ENCODE results near the gene VWC2L.

The VWC2L gene

DNA sequence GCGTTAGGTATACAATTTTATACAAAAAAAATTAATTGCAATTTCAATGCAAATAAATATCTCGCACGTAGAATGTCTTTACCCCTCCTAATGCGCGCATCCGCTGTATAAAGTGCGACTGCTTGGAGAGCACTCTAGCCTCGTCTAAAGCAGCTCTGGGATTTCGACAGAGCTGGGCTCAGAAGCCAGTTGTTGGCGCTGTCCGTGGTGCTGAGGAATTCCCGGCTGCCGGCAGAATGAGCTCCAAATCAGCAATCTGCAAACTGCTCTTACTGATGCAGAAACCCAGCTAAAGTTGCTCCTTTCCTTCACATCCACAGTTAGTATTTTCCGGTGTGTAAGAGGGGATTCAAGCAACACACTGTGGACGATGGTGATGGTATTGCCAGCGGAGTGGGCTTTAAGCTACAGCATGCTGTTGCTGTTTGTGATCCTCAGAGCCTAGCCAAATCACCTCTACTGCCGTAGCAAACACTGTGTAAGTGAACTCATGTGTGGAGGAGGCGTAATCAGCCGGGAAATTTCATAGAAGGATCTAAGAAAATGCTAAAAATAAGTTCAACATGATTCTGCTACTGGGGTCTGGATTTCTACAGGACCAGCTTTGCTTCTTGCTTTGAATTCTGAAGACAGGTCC, at the start of gene VWC2L:
Gene VWC2L, plus strand, starts transcription at position 137 of the 637 bp plus-strand sequence. CDS start 3,140 bp downstream, outside the sequence.
- peak; percentile 87 for DNase-seq

- DNase-seq, result no peak
Measured at GRCh38 chr2:214361116-214361515, 49.7 kb upstream of the VWC2L start.

GRCh38 chr2:214365549-214365948, 45.3 kb upstream of the VWC2L start:
- no peak for DNase-seq

DNA sequence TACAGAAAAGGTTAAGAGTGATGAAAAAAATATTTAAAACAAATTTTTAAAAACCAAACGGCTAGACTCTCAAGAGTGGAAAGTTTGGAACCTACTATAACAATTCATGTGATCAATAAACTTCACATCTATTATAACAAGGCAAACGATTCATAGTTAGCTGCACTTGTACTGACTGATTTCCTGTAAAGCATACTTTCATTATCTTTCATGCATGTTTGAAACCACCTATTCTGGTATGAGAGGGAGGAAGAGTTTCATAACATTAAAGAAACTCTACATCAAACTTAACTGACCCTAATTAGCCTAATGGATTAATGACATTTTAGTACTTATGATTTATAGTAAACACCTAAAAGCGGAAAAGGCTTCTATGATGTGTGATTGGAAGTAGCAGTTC, 43.7 kb upstream of the VWC2L start:
- DNase-seq, result no peak

DNA sequence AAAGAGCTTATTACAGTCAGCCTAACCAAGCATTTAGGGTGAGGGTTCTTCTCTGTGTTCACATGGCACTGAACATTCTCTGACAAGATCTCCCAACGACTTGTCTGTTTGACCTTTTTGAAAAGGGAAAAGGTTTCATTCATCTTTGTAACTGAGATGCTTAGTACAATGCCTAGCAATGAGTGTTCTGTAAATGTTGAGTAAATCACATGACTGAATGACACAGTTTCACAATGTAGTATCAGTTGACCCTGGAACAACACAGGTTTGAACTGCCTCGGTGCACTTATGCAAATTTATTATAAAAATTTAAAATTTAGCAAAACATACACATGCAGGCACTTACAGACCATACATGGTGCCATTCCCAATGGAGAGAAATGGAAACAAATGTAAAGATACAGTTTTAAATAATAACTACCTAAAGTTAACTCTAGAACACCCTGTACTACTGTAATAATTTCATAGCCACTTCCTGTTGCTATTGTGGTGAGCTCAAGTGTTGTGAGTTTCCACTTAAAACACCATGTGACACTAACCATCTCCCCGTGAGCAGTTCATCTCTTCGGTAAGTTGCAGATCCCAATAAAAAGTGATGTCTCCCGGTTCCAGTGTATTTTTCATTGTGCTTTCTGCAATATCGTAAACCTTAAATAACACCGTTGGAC, 34.1 kb upstream of the VWC2L start:
- DNase-seq, result no peak

DNA sequence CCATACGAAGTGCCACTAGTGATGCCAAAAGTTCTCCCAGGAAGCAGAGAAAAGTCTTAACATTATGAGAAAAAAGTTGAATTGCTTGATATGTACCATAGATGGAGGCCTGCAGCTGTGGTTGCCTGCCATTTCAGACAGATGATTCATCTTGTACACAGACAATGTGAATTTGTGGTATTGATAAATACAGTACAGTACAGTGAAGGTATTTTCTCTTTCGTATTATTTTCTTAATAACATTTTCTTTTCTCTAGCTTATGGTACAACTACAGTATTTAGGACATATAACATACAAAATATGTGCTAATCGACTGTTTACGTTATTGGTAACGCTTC, 33.6 kb upstream of the VWC2L start:
- no peak for DNase-seq

DNA sequence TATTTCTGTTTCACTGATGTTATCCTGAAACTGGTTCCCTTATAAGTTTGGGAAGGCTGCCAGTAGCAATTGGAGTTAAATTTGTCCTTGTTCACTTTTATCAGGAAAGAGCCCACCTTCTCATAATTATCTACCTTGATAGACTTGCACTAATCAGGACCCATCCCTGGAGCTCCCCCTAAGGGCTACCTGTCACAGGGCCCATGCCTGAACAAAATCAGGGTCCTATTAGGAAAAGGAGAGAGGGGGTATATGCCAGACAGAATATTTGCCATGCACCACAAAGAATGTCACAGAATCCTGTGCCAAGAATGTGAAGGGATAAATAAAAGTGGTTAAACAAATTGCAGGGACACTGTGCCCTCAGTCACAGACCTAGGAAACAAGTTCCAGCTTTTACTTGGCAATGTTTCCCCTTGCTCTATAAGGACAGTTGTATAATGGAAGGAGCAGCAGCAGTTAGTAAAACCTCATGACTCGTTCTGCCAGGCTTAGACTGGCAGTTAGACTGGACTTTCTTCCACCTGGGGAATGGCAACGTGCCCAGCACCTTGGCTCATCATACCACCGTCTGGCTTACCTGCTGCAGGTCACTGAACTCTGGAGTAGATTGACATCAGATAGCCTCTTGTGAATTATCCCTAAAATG, 32.3 kb upstream of the VWC2L start:
- DNase-seq, result no peak

- DNase-seq, result no peak
Measured at GRCh38 chr2:214379227-214379626, 31.6 kb upstream of the VWC2L start.

DNA sequence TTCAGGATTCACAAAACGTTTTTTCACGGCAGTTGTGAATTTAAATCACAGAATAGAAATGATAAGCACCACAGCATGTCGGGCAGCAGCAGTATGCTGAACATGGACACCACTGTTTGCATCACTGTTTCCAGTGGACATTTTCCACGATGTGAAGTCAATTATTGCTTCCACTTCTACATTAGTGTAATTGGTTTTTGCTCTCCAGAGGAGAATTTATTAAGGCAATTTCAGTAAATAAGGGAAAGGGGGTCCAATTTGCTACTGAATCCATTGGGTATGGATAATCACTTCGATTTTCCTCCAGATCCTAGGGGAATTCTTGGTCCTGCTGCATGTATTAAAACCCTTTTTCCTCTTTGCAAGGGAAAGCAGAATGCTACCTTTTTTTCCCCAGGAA, 30.2 kb upstream of the VWC2L start:
- DNase-seq, result no peak

GRCh38 chr2:214382229-214382628, 28.6 kb upstream of the VWC2L start:
- no peak for DNase-seq

DNA sequence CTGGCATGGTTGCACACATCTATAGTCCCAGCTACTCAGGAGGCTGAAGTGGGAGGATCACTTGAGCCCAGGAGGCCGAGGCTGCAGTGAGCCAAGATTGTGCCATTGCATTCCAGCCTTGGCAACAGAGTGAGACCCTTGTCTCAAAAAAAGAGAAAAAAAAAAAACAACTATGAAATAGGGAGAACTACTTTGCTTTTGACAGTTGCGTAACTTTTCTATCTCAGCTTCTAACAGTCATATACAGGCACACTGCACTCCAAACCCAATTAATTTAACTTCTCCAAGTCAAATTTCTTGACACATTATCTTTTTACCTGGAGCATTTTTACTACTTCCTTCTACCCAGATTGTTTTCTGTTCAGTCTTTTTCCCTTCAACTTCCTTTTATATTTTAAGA, 24.1 kb upstream of the VWC2L start:
- no peak for DNase-seq

- no peak for DNase-seq
Measured at GRCh38 chr2:214389334-214389733, 21.5 kb upstream of the VWC2L start.

DNA sequence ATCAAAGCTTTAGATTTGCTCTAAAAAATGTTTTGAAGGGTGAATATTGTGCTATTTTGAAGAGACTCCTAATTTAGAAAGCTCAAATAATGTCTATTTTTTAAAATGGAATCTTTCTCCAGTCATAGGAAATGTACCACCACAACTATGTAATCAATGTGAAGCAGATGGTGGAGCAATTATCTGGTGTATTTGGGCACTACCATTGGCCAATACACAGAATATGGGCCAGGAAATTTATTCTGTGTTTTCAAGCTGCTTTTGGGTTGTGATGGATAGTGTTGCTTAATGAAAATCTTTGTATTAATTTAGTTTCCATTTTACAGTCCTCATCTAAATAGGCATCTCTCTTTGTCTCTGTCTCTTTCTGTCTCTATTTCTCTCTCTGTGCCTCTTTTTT, 17.1 kb upstream of the VWC2L start:
- DNase-seq, result no peak

GRCh38 chr2:214395040-214395439, 15.8 kb upstream of the VWC2L start:
- DNase-seq, result no peak

DNA sequence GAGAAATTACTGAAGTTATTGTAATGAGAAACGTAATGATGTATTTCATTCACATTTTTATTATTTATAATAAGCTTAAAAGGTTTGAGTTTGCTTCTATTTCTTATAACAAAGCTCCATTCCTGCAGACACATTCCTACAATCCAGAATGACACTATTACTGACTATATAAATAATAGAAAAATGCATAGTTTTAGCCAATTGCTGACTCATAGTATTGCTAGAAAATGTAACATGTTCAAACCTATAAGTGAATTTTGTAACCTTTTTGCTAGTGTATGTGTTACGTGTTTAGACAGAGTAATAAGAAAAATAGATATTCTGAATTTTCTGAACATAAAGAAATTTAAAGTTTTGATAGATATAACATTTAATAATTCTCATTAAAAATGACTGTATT, 9.3 kb upstream of the VWC2L start:
- no peak for DNase-seq

GRCh38 chr2:214410128-214410775, 602 bp upstream of the VWC2L start:
- peak; percentile 20 for DNase-seq

GRCh38 chr2:214412679-214413078, 1.8 kb downstream of the VWC2L start:
- DNase-seq, result no peak

GRCh38 chr2:214436470-214436869, 25.6 kb downstream of the VWC2L start:
- DNase-seq, result no peak

DNA sequence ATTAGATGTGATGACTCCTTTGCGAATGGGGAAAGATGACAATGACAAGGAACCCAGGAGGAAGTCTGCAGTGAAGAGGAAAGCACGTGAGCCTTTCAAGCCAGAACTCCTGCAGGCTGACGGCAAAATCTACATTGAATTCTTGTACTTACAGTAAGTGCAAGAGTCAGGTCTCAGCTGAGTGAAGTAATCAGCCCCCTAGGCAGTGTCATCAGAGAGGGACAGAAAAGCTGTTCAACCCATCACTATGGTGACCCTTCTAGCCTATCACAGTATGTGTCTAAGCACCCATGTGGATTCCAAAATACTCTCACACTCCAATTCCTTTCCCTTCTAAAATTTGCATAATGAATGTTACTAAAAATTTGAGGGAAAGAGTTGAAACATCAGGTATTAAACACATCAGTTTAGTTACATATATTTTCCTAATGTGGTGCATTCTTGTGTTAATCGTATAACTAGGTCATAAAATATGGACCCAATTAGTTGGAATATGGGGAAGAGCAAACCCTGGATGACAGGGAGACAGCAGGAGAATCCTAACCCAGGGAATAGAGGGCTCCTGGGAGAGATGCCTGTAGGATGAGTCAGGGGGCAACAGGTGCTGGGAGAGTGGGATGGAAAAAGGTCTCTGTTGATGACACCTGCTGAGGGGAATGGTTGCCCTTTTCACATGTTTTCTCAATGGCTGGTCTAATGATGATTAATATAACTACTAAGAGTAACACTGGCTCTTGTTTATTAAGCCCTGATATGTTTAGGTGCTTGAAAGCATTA, 39.5 kb downstream of the VWC2L start:
- no peak for DNase-seq

DNA sequence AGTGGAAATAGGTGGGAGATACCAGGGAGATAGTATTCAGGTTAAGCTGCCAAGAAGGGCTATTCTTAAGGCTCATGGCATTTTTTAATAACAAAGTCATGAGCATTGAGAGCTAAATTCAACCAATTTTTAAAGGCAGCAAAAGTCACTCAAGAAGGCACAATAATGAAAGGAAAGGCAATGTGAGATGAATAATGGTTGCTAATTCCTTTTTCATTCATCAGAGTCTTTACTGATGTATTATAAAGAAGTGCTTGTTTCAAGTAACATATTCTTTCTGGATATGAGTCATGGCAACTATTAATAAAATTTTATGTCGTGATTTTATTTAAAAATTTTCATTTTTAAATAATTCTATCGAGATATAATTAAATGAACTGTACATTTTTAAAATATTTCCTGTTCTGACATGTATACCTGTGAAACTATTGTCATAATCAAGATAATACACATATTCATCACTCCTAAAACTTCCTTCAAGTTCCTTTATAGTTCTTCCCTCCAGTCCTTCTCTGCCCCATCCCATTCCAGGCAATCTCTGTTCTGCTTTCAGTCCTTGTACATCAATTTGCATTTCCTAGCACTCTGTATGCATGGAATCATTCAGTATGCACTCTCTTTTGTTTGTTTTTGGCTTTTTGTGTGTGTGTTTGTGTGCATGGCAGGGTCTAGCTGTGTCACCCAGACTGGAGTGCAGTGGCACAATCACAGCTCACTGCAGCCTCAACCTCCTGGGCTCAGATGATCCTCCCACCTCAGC, 40.8 kb downstream of the VWC2L start:
- DNase-seq, result no peak

- no peak for DNase-seq
Measured at GRCh38 chr2:214465363-214466146, 54.7 kb downstream of the VWC2L start.

GRCh38 chr2:214469728-214470127, 58.9 kb downstream of the VWC2L start:
- no peak for DNase-seq
